Measurements from ENCODE around the gene EPB41L5.

- TF ChIP-seq ZNF224 (CRISPR knock-in tag; IDR thresholded peaks at IDR 0.05) (no peak), HNRNPK (IDR thresholded peaks at IDR 0.05; ENCODE audit: low read depth, low read length, poor library complexity, severe bottlenecking) (no peak), ZNF121 (CRISPR knock-in tag; conservative IDR thresholded peaks at IDR 0.05) (no peak), DLX4 (CRISPR knock-in tag; IDR thresholded peaks at IDR 0.05) (no peak), JUN (IDR thresholded peaks at IDR 0.05; ENCODE audit: borderline replicate concordance, low read depth, low read length) (no peak), JUN (CRISPR knock-in tag; IDR thresholded peaks at IDR 0.05; ENCODE audit: borderline replicate concordance) (no peak), RAD21 (CRISPR knock-in tag; conservative IDR thresholded peaks at IDR 0.05 in 1 of 2, IDR thresholded peaks at IDR 0.05 in 1 of 2) (no peak), REST (IDR thresholded peaks at IDR 0.05; ENCODE audit: borderline replicate concordance) (no peak), REST (CRISPR knock-in tag; IDR thresholded peaks at IDR 0.05; ENCODE audit: low read depth) (no peak), SRSF1 (IDR thresholded peaks at IDR 0.05; ENCODE audit: low read depth, low read length) (no peak), FOS (IDR thresholded peaks at IDR 0.05; ENCODE audit: extremely low read depth, insufficient read length) (no peak), POLR2AphosphoS2 (IDR thresholded peaks at IDR 0.05; ENCODE audit: low read length) (no peak), CEBPG (CRISPR knock-in tag; IDR thresholded peaks at IDR 0.05) (no peak), CEBPG (tag; conservative IDR thresholded peaks at IDR 0.05 in 1 of 2, IDR thresholded peaks at IDR 0.05 in 1 of 2) (no peak)
- TF ChIP-seq, protein P1, sequence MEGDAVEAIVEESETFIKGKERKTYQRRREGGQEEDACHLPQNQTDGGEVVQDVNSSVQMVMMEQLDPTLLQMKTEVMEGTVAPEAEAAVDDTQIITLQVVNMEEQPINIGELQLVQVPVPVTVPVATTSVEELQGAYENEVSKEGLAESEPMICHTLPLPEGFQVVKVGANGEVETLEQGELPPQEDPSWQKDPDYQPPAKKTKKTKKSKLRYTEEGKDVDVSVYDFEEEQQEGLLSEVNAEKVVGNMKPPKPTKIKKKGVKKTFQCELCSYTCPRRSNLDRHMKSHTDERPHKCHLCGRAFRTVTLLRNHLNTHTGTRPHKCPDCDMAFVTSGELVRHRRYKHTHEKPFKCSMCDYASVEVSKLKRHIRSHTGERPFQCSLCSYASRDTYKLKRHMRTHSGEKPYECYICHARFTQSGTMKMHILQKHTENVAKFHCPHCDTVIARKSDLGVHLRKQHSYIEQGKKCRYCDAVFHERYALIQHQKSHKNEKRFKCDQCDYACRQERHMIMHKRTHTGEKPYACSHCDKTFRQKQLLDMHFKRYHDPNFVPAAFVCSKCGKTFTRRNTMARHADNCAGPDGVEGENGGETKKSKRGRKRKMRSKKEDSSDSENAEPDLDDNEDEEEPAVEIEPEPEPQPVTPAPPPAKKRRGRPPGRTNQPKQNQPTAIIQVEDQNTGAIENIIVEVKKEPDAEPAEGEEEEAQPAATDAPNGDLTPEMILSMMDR (IDR thresholded peaks at IDR 0.05 in 2 of 3, conservative IDR thresholded peaks at IDR 0.05 in 1 of 3; ENCODE audit: insufficient read depth in 2 of 3, low read depth in 1 of 3, low read length in 3 of 3): no peak
- TF ChIP-seq, protein P2, sequence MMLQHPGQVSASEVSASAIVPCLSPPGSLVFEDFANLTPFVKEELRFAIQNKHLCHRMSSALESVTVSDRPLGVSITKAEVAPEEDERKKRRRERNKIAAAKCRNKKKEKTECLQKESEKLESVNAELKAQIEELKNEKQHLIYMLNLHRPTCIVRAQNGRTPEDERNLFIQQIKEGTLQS (IDR thresholded peaks at IDR 0.05): no peak
- TF ChIP-seq, protein P2 (CRISPR knock-in tag; conservative IDR thresholded peaks at IDR 0.05): no peak
These were observed 21.1 kb downstream of the EPB41L5 start for GRCh38 chr2:120034027-120034426.
